Measurements from ENCODE around the gene PRM1. TPM values are rescaled to one million over a fixed set of nuclear protein-coding genes. Genes with fewer than 3 reads are reported as not detected.
A peak's percentile ranks its signal among the peaks of the same experiment; 100 is the strongest.

PRM1 gene
- total RNA-seq, 5 donors from 2014 or later (not counting 1 experiment from before 2014, with no cell fraction given): not detected

- H3K4me3 Mint-ChIP-seq: peak overlapping the region; percentile 13 to 43 (median 25)
- H3K27me3 ChIP-seq (replicated peaks in 1 of 2; ENCODE audit: control insufficient read depth in 2 of 2, extremely low read depth in 1 of 2, insufficient read depth in 2 of 2, low read length in 1 of 2): peaks cover 0 to 18% of the 10 kb centered on the region in 2 experiments
- no peak overlapping the region for H3K4me3 ChIP-seq (ENCODE audit: control insufficient read depth in 1 of 2, extremely low read depth in 1 of 2, low read length in 1 of 2)
- no peaks in the 10 kb centered on the region for H3K9me3 Mint-ChIP-seq
- ChIA-PET POLR2A (no interaction called here), CTCF (interaction anchor here in 1 of 2 donors (0.6 kb wide), 1 partner anchor 342 kb away, joined by 3 read pairs; no protein-coding TSS in a partner anchor)
- peaks cover 8 to 31% of the 10 kb centered on the region in 2 experiments for H3K4me1 ChIP-seq (ENCODE audit: control insufficient read depth in 1 of 2, extremely low read depth in 1 of 2, insufficient read depth in 2 of 2, low read length in 2 of 2)
- WGBS (ENCODE audit: insufficient coverage): 84% methylated on average over 13 of the region's 23 CpGs
- peaks cover 34 to 48% (median 46%) of the 10 kb centered on the region in 3 donors for H3K4me1 Mint-ChIP-seq
- DNase-seq: peak in 3 of 35 experiments; percentile 19 to 24 (median 20)
- no peaks in the 10 kb centered on the region for H3K36me3 Mint-ChIP-seq
- H3K9me3 ChIP-seq: no peaks in the 10 kb centered on the region
- H3K27me3 Mint-ChIP-seq: no peaks in the 10 kb centered on the region
- ATAC-seq (replicated peaks in 1 of 4): peak in 1 of 4 experiments; percentile 55
- H3K27ac ChIP-seq (ENCODE audit: low read length): no peak overlapping the region
- no peaks in the 10 kb centered on the region for H3K36me3 ChIP-seq (ENCODE audit: control insufficient read depth in 2 of 2, extremely low read depth in 1 of 2, insufficient read depth in 1 of 2, low read length in 1 of 2)
- peak overlapping the region; percentile 77 to 85 for H3K27ac Mint-ChIP-seq
These were observed 46.4 kb upstream of the PRM1 start for GRCh38 chr16:11327277-11328171.

- peaks cover 34 to 48% (median 46%) of the 10 kb centered on the region in 3 donors for H3K4me1 Mint-ChIP-seq
These were observed 45.7 kb upstream of the PRM1 start for GRCh38 chr16:11326737-11327276.

GRCh38 chr16:11326084-11326736 is 45.1 kb upstream of the PRM1 start:
- Histone ChIP-seq H3K27ac (ENCODE audit: low read length) (no peak overlapping the region), H3K36me3 (ENCODE audit: control insufficient read depth in 2 of 2, extremely low read depth in 1 of 2, insufficient read depth in 1 of 2, low read length in 1 of 2) (no peaks in the 10 kb centered on the region), H3K27me3 (replicated peaks in 1 of 2; ENCODE audit: control insufficient read depth in 2 of 2, extremely low read depth in 1 of 2, insufficient read depth in 2 of 2, low read length in 1 of 2) (peaks cover 0 to 15% of the 10 kb centered on the region in 2 experiments), H3K9me3 (no peaks in the 10 kb centered on the region), H3K4me3 (ENCODE audit: control insufficient read depth in 1 of 2, extremely low read depth in 1 of 2, low read length in 1 of 2) (no peak overlapping the region), H3K4me1 (ENCODE audit: control insufficient read depth in 1 of 2, extremely low read depth in 1 of 2, insufficient read depth in 2 of 2, low read length in 2 of 2) (peaks cover 8 to 31% of the 10 kb centered on the region in 2 experiments)
- Mint-ChIP-seq H3K36me3 (no peaks in the 10 kb centered on the region), H3K27me3 (no peaks in the 10 kb centered on the region), H3K9me3 (no peaks in the 10 kb centered on the region), H3K4me3 (no peak overlapping the region), H3K4me1 (peaks cover 34 to 48% (median 46%) of the 10 kb centered on the region in 3 donors), H3K27ac (peak overlapping the region in 1 of 2 donors; percentile 16)
- ATAC-seq (replicated peaks in 1 of 4): no peak
- 98% methylated on average over 5 of the region's 9 CpGs for WGBS (ENCODE audit: insufficient coverage)
- DNase-seq: no peak
- CTCF ChIA-PET: no interaction called here
- POLR2A ChIA-PET: no interaction called here

More at GRCh38 chr16:11326737-11327276, 45.7 kb upstream of the PRM1 start:
- Histone ChIP-seq H3K4me3 (ENCODE audit: control insufficient read depth in 1 of 2, extremely low read depth in 1 of 2, low read length in 1 of 2) (no peak overlapping the region), H3K27ac (ENCODE audit: low read length) (no peak overlapping the region), H3K36me3 (ENCODE audit: control insufficient read depth in 2 of 2, extremely low read depth in 1 of 2, insufficient read depth in 1 of 2, low read length in 1 of 2) (no peaks in the 10 kb centered on the region), H3K9me3 (no peaks in the 10 kb centered on the region), H3K4me1 (ENCODE audit: control insufficient read depth in 1 of 2, extremely low read depth in 1 of 2, insufficient read depth in 2 of 2, low read length in 2 of 2) (peaks cover 8 to 31% of the 10 kb centered on the region in 2 experiments), H3K27me3 (replicated peaks in 1 of 2; ENCODE audit: control insufficient read depth in 2 of 2, extremely low read depth in 1 of 2, insufficient read depth in 2 of 2, low read length in 1 of 2) (peaks cover 0 to 16% of the 10 kb centered on the region in 2 experiments)
- H3K27ac Mint-ChIP-seq: peak overlapping the region; percentile 27 to 68
- WGBS (ENCODE audit: insufficient coverage): 90% methylated on average over 8 of the region's 9 CpGs
- no peaks in the 10 kb centered on the region for H3K9me3 Mint-ChIP-seq
- ATAC-seq (replicated peaks in 1 of 4) (no peak), DNase-seq (no peak)
- no peaks in the 10 kb centered on the region for H3K36me3 Mint-ChIP-seq
- peak overlapping the region in 1 of 3 donors; percentile 43 for H3K4me3 Mint-ChIP-seq
- ChIA-PET POLR2A (no interaction called here), CTCF (interaction anchor here in 1 of 2 donors (0.6 kb wide), 1 partner anchor 341 kb away, joined by 3 read pairs; no protein-coding TSS in a partner anchor)
- H3K27me3 Mint-ChIP-seq: no peaks in the 10 kb centered on the region

- Mint-ChIP-seq H3K4me3 (no peak overlapping the region), H3K27ac (peak overlapping the region in 1 of 2 donors; percentile 16), H3K27me3 (no peaks in the 10 kb centered on the region), H3K36me3 (no peaks in the 10 kb centered on the region), H3K4me1 (peaks cover 34 to 46% (median 45%) of the 10 kb centered on the region in 3 donors), H3K9me3 (no peaks in the 10 kb centered on the region)
- DNase-seq (no peak), ATAC-seq (replicated peaks in 1 of 4) (no peak)
- POLR2A ChIA-PET: no interaction called here
- Histone ChIP-seq H3K27ac (ENCODE audit: low read length) (no peak overlapping the region), H3K4me1 (ENCODE audit: control insufficient read depth in 1 of 2, extremely low read depth in 1 of 2, insufficient read depth in 2 of 2, low read length in 2 of 2) (peaks cover 8 to 31% of the 10 kb centered on the region in 2 experiments), H3K36me3 (ENCODE audit: control insufficient read depth in 2 of 2, extremely low read depth in 1 of 2, insufficient read depth in 1 of 2, low read length in 1 of 2) (no peaks in the 10 kb centered on the region), H3K9me3 (no peaks in the 10 kb centered on the region), H3K27me3 (replicated peaks in 1 of 2; ENCODE audit: control insufficient read depth in 2 of 2, extremely low read depth in 1 of 2, insufficient read depth in 2 of 2, low read length in 1 of 2) (peaks cover 0 to 15% of the 10 kb centered on the region in 2 experiments), H3K4me3 (ENCODE audit: control insufficient read depth in 1 of 2, extremely low read depth in 1 of 2, low read length in 1 of 2) (no peak overlapping the region)
- CTCF ChIA-PET: interaction anchor here in 1 of 2 donors (0.6 kb wide), 1 partner anchor 22 kb away, joined by 3 read pairs; no protein-coding TSS in a partner anchor
- 94% methylated on average over 9 of the region's 10 CpGs for WGBS (ENCODE audit: insufficient coverage)
These were observed 44.4 kb upstream of the PRM1 start for GRCh38 chr16:11325404-11326083.

DNA sequence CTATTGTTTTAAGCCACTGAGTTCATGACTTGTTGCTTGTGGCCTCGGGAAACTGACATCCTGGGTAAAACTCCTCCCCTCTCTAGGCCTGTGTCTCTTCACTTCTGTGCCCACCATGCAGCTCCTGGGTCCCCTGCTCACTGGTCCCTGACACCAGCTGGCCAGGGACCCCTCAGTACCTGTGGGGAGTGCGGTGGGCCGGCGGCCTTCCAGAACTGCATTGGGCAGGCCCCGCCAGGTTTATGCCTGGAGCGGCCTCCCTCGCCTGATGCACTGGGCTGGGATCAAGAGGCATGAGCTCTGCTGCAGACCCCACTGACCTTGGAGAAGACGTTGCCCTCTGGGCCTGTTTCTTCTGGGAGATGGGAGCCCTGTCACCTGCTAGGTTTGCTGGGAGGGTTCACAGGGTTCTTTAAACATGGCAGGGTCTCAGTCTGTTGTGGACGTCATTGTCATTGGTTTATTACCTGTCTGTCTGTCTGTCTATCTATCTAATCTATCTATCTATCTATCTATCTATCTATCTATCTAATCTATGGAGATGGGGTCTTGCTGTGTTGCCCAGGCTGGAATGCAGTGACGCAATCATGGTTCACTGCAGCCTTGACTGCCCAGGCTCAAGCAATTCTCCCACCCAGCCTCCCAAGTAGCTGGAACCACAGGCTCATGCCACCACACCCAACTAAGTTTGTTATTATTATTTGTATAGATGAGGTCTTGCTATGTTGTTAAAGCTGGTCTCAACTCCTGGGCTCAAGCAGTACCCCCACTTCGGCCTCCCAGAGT is 42.6 kb upstream of the PRM1 start:
- peaks cover 28 to 37% (median 34%) of the 10 kb centered on the region in 3 donors for H3K4me1 Mint-ChIP-seq
- H3K4me3 ChIP-seq (ENCODE audit: control insufficient read depth in 1 of 2, extremely low read depth in 1 of 2, low read length in 1 of 2): no peak overlapping the region
- peaks cover 0 to 15% of the 10 kb centered on the region in 2 experiments for H3K27me3 ChIP-seq (replicated peaks in 1 of 2; ENCODE audit: control insufficient read depth in 2 of 2, extremely low read depth in 1 of 2, insufficient read depth in 2 of 2, low read length in 1 of 2)
- no peaks in the 10 kb centered on the region for H3K36me3 ChIP-seq (ENCODE audit: control insufficient read depth in 2 of 2, extremely low read depth in 1 of 2, insufficient read depth in 1 of 2, low read length in 1 of 2)
- no peak overlapping the region for H3K27ac Mint-ChIP-seq
- peaks cover 4 to 24% of the 10 kb centered on the region in 2 experiments for H3K4me1 ChIP-seq (ENCODE audit: control insufficient read depth in 1 of 2, extremely low read depth in 1 of 2, insufficient read depth in 2 of 2, low read length in 2 of 2)
- H3K9me3 Mint-ChIP-seq: no peaks in the 10 kb centered on the region
- H3K36me3 Mint-ChIP-seq: no peaks in the 10 kb centered on the region
- no peak for DNase-seq
- 93% methylated on average over 7 of the region's 11 CpGs for WGBS (ENCODE audit: insufficient coverage)
- H3K27me3 Mint-ChIP-seq: no peaks in the 10 kb centered on the region
- CTCF ChIA-PET: no interaction called here
- H3K4me3 Mint-ChIP-seq: no peak overlapping the region
- no peaks in the 10 kb centered on the region for H3K9me3 ChIP-seq
- ATAC-seq (replicated peaks in 1 of 4): no peak
- POLR2A ChIA-PET: no interaction called here
- H3K27ac ChIP-seq (ENCODE audit: low read length): no peak overlapping the region
